PC-3 (cell line): Measurements from ENCODE around the gene SNX2.

Experiments used
- CTCF ChIP-seq: fragments of 300-600 bp; sonication (generic); conservative IDR thresholded peaks from 2 replicates; pipeline ENCODE4 v1.5.1; 2017; ENCODE audit warnings: antibody characterized with exemption, low read depth, mild to moderate bottlenecking, low read length
- EZH2 ChIP-seq: fragments of 300-600 bp; sonication (generic); IDR thresholded peaks from one replicate; pipeline ENCODE4 v1.6.1; 2017; ENCODE audit warnings: antibody characterized with exemption, mild to moderate bottlenecking, low read length; ENCODE audit not compliant: unreplicated experiment
- EZH2phosphoT487 ChIP-seq: fragments of 300-600 bp; sonication (generic); IDR thresholded peaks from 2 replicates; pipeline ENCODE4 v1.6.1; 2018; ENCODE audit warnings: mild to moderate bottlenecking, antibody characterized with exemption, low read length, borderline replicate concordance

- no peak for TF ChIP-seq CTCF
- TF ChIP-seq EZH2: no peak
- TF ChIP-seq EZH2phosphoT487: no peak
These were observed 5.4 kb downstream of the SNX2 start for GRCh38 chr5:122780296-122780695.
